Measurements from ENCODE around the gene RANBP9. TPM values are rescaled to one million over a fixed set of nuclear protein-coding genes. Genes with fewer than 3 reads are reported as not detected.
A peak's percentile ranks its signal among the peaks of the same experiment; 100 is the strongest.

Gene RANBP9
- total RNA-seq, 1 experiment from 2014 or later = 38.2 TPM

GRCh38 chr6:13715444-13715883 lies 3.8 kb upstream of the RANBP9 start:
- CTCF ChIA-PET = no interaction called here
- intact Hi-C loops (cut with micrococcal nuclease; ENCODE audit: unreplicated experiment) = no loop called here
- BruUV-seq (replicated peaks) = no TSS peak
- Histone ChIP-seq H3K36me3 (ENCODE audit: control insufficient read depth, insufficient read depth, low read length) (no peaks in the 10 kb centered on the region), H3K4me3 (ENCODE audit: low read depth, low read length) (no peak overlapping the region), H3K9me3 (no peaks in the 10 kb centered on the region), H3K27me3 (replicated peaks; ENCODE audit: control insufficient read depth, insufficient read depth, low read length) (no peaks in the 10 kb centered on the region), H3K4me1 (no peaks in the 10 kb centered on the region)
- Mint-ChIP-seq H3K27me3 (ENCODE audit: insufficient read depth, unreplicated experiment) (no peaks in the 10 kb centered on the region), H3K9me3 (ENCODE audit: unreplicated experiment) (peaks cover 11% of the 10 kb centered on the region), H3K27ac (ENCODE audit: unreplicated experiment) (no peak overlapping the region), H3K36me3 (ENCODE audit: insufficient read depth, unreplicated experiment) (peaks cover 7% of the 10 kb centered on the region), H3K4me1 (ENCODE audit: low read depth, unreplicated experiment) (no peaks in the 10 kb centered on the region), H3K4me3 (ENCODE audit: unreplicated experiment) (no peak overlapping the region)
- POLR2A ChIA-PET = no interaction called here
- DNase-seq = no peak
- TF ChIP-seq CTCF (IDR thresholded peaks at IDR 0.05; ENCODE audit: insufficient read depth in 1 of 2, low read depth in 1 of 2, low read length in 1 of 2, severe bottlenecking in 1 of 2, unreplicated experiment in 1 of 2) = no peak

DNA sequence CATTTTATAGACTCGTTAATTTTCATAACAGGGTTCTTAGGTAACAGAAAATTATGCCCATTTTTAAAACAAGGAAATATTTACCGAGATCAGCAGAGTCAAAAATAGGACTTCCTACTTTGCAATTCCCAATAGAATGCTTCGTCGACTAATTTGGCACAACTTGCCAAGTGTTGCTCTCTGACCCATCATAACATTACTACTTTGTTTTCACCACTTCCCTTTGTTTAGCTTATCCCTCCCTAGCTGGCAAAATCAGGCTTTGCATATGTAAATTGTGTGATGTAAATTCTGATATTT lies 914 bp upstream of the RANBP9 start:
- CTCF ChIA-PET = no interaction called here
- H3K4me3 Mint-ChIP-seq (ENCODE audit: unreplicated experiment) = peak overlapping the region; percentile 91
- H3K36me3 Mint-ChIP-seq (ENCODE audit: insufficient read depth, unreplicated experiment) = peaks cover 7% of the 10 kb centered on the region
- H3K36me3 ChIP-seq (ENCODE audit: control insufficient read depth, insufficient read depth, low read length) = no peaks in the 10 kb centered on the region
- H3K4me3 ChIP-seq (ENCODE audit: low read depth, low read length) = peak overlapping the region; percentile 69
- peak overlapping the region; percentile 86 for H3K27ac Mint-ChIP-seq (ENCODE audit: unreplicated experiment)
- H3K4me1 ChIP-seq = peaks cover 19% of the 10 kb centered on the region
- POLR2A ChIA-PET = no interaction called here
- no peak for TF ChIP-seq CTCF (IDR thresholded peaks at IDR 0.05; ENCODE audit: insufficient read depth in 1 of 2, low read depth in 1 of 2, low read length in 1 of 2, severe bottlenecking in 1 of 2, unreplicated experiment in 1 of 2)
- no peaks in the 10 kb centered on the region for H3K27me3 ChIP-seq (replicated peaks; ENCODE audit: control insufficient read depth, insufficient read depth, low read length)
- no peaks in the 10 kb centered on the region for H3K9me3 ChIP-seq
- no peaks in the 10 kb centered on the region for H3K27me3 Mint-ChIP-seq (ENCODE audit: insufficient read depth, unreplicated experiment)
- DNase-seq = no peak
- H3K9me3 Mint-ChIP-seq (ENCODE audit: unreplicated experiment) = peaks cover under 1% of the 10 kb centered on the region
- H3K4me1 Mint-ChIP-seq (ENCODE audit: low read depth, unreplicated experiment) = peaks cover 12% of the 10 kb centered on the region
- intact Hi-C loops (cut with micrococcal nuclease; ENCODE audit: unreplicated experiment) = no loop called here
- TSS peak; percentile 77 for BruUV-seq (replicated peaks)

DNA sequence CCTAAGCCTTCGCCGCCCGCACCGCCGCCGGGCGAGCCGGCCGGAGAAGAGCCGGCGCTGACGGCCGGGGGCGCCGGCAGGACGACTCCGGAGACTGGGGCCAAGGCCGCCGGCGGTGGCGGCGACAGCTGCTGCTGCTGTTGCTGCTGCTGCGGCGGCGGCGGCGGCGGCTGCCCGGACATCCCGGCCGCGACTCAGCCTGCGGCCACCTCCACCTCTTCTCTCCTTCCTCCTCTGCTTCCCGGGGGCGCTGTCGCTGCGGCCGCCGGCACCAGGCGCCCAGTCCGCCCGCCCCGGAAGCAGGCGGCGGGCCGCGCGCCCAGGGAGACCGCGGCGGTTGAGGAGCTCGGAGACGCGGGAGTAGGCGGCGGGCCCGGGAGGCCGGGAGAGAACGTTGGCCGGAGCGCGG lies 307 bp downstream of the RANBP9 start:
- Mint-ChIP-seq H3K4me1 (ENCODE audit: low read depth, unreplicated experiment) (peaks cover 12% of the 10 kb centered on the region), H3K4me3 (ENCODE audit: unreplicated experiment) (peak overlapping the region; percentile 91), H3K9me3 (ENCODE audit: unreplicated experiment) (no peaks in the 10 kb centered on the region), H3K27me3 (ENCODE audit: insufficient read depth, unreplicated experiment) (no peaks in the 10 kb centered on the region), H3K27ac (ENCODE audit: unreplicated experiment) (no peak overlapping the region), H3K36me3 (ENCODE audit: insufficient read depth, unreplicated experiment) (peaks cover 7% of the 10 kb centered on the region)
- peak in 1 of 2 experiments; percentile 54 for DNase-seq
- ChIA-PET CTCF (no interaction called here), POLR2A (no interaction called here)
- Histone ChIP-seq H3K4me1 (peaks cover 19% of the 10 kb centered on the region), H3K4me3 (ENCODE audit: low read depth, low read length) (peak overlapping the region; percentile 69), H3K9me3 (no peaks in the 10 kb centered on the region), H3K27me3 (replicated peaks; ENCODE audit: control insufficient read depth, insufficient read depth, low read length) (no peaks in the 10 kb centered on the region), H3K36me3 (ENCODE audit: control insufficient read depth, insufficient read depth, low read length) (no peaks in the 10 kb centered on the region)
- intact Hi-C loops (cut with micrococcal nuclease; ENCODE audit: unreplicated experiment) = no loop called here
- BruUV-seq (replicated peaks) = no TSS peak
- no peak for TF ChIP-seq CTCF (IDR thresholded peaks at IDR 0.05; ENCODE audit: insufficient read depth in 1 of 2, low read depth in 1 of 2, low read length in 1 of 2, severe bottlenecking in 1 of 2, unreplicated experiment in 1 of 2)
